Pancreas (tissue), 10 donors: ENCODE data around the gene CLPTM1L. TPM values are rescaled to one million over a fixed set of nuclear protein-coding genes. Genes with fewer than 3 reads are reported as not detected.

ENCODE experiments used
- ATAC-seq, 4 donors: fragments of 200-7000 bp; cut with Tn5 transposase; one replicate each; pipeline versions ENCODE4 v1.8.0 to v1.9.1; 2020; ENCODE audit warnings: mild to moderate bottlenecking in 4 of 4, moderate library complexity in 4 of 4
- DNase-seq, 6 donors: peaks; one replicate each; pipeline ENCODE4 v3.0.0-alpha.2; 2020
- FAIRE-seq: peaks from 2 replicates; lab custom pipeline; 2012; peaks lifted over from hg19 to GRCh38; lab: Jason Lieb, UNC
- H3K27ac ChIP-seq, 4 donors: fragments of 200-600 bp; sonication (generic); 1 replicate in 3 of 4; 2 replicates in 1 of 4; pipeline versions ENCODE4 v1.5.0 to v1.8.0; 2020
- H3K27me3 ChIP-seq, 4 donors: fragments of 200-600 bp; one replicate each; pipeline ENCODE4 v1.8.0; 2021
- H3K36me3 ChIP-seq, 3 donors: fragments of 200-600 bp; sonication (generic) in 1 of 3; one replicate each; pipeline versions ENCODE4 v1.5.0 to v1.8.0; 2020 to 2021
- H3K4me1 ChIP-seq, 3 donors: fragments of 200-600 bp; one replicate each; pipeline ENCODE4 v1.8.0; 2021
- H3K4me3 ChIP-seq, 4 donors: fragments of 200-600 bp; sonication (generic) in 2 of 4; one replicate each; pipeline versions ENCODE4 v1.5.0 to v1.8.0; 2020 to 2021
- H3K9me3 ChIP-seq, 4 donors: fragments of 200-600 bp; one replicate each; pipeline ENCODE4 v1.8.0; 2021
- WGBS, 2 donors: extraction: QIAGEN DNeasy Blood & Tissue Kit; methylation state at CpG; one replicate each; pipeline ENCODE4 v1.1.7; 2013; 5-methylcytosine and 5-hydroxymethylcytosine counted together
- intact Hi-C, 3 donors: fragments of 100-400 bp; cut with DNase I; formaldehyde crosslinking; loops; one replicate each; pipeline versions ENCODE4 v1.11.1 to v1.14.2; 2022
- polyA plus RNA-seq, 2 donors: library from polyadenylated mRNA; stranded (reverse); fragments of 200-250 nt; gene quantifications; one replicate each; pipeline ENCODE4 v1.2.3, GENCODE V29; 2013
- total RNA-seq, 6 donors: library from RNA; stranded (reverse); fragmentation: NEBNext Ultra II Directional in 4 of 6; extraction: Animal tissue kit (Norgen Biotek cat#: 25700) in 4 of 6; gene quantifications; one replicate each; pipeline versions ENCODE4 v1.2.1 to v1.2.4, GENCODE V29; 2021 to 2023
- TF ChIP-seq, protein P1 (sequence below), 4 donors: fragments of 200-600 bp; sonication (generic) in 3 of 4; IDR thresholded peaks; one replicate each; pipeline versions ENCODE4 v1.5.0 to v1.8.0; 2021; ENCODE audit warnings: antibody characterized with exemption in 4 of 4
- donor health status: healthy with polysubstance abuse.
- donor health status: DM: no; HTN: no; CAD: no; lungs with moderate emphysema.
- donor health status: DM: no; HTN: no; CAD: no.
- donor health status: control.
- donor health status: control.
- donor health status: Bipolar disorder and iron deficiency.
- donor health status: DM: yes; HTN: yes; CAD: no.
- donor health status: DM: no; HTN: no; CAD: no.
- donor health status: DM: no; HTN: no; CAD: no.
- donor health status: DM: yes; HTN: yes; CAD: no.

CLPTM1L gene
- total and polyA plus RNA-seq, 8 donors: 39.5 to 63.0 (median 53.2) TPM

GRCh38 chr5:1383886-1384401, 39.0 kb upstream of the CLPTM1L start:
- 66 to 76% methylated on average over 8 of the region's 8 CpGs for WGBS, 2 donors
- FAIRE-seq: no peak
- intact Hi-C loops: loop anchor here in 1 of 3 donors (10.0 kb wide), 1 partner anchor 261 kb away; no protein-coding TSS in a partner anchor
- H3K36me3 ChIP-seq: no peaks in the 10 kb centered on the region
- no peak for ATAC-seq
- no peak for DNase-seq
- H3K4me3 ChIP-seq: no peak overlapping the region
- TF ChIP-seq, protein P1, sequence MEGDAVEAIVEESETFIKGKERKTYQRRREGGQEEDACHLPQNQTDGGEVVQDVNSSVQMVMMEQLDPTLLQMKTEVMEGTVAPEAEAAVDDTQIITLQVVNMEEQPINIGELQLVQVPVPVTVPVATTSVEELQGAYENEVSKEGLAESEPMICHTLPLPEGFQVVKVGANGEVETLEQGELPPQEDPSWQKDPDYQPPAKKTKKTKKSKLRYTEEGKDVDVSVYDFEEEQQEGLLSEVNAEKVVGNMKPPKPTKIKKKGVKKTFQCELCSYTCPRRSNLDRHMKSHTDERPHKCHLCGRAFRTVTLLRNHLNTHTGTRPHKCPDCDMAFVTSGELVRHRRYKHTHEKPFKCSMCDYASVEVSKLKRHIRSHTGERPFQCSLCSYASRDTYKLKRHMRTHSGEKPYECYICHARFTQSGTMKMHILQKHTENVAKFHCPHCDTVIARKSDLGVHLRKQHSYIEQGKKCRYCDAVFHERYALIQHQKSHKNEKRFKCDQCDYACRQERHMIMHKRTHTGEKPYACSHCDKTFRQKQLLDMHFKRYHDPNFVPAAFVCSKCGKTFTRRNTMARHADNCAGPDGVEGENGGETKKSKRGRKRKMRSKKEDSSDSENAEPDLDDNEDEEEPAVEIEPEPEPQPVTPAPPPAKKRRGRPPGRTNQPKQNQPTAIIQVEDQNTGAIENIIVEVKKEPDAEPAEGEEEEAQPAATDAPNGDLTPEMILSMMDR (IDR thresholded peaks at IDR 0.05): no peak
- no peaks in the 10 kb centered on the region for H3K9me3 ChIP-seq
- no peaks in the 10 kb centered on the region for H3K27me3 ChIP-seq
- no peak overlapping the region for H3K27ac ChIP-seq
- no peaks in the 10 kb centered on the region for H3K4me1 ChIP-seq

DNA sequence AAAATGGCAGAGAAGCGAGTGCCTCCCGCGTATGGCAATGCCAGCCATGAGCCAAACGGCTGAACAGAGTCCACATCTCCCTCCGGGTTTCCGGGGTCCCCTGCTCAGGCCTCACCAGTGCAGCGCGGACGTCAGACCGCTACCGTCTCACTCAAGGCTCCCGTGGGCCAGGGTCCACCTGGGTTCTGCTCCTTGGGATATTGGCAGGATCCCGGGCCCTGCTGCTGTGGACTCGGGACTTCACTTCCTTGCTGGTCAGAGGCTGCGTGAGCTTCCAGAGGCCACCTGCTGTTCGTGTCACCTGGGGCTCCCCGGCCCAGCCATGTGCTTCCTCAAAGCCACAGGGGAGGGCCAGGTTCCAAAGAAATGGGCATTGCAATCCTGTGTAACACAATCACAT, 38.4 kb upstream of the CLPTM1L start:
- Histone ChIP-seq H3K27ac (no peak overlapping the region), H3K27me3 (no peaks in the 10 kb centered on the region), H3K9me3 (no peaks in the 10 kb centered on the region), H3K4me3 (no peak overlapping the region), H3K4me1 (no peaks in the 10 kb centered on the region), H3K36me3 (no peaks in the 10 kb centered on the region)
- 73 to 79% methylated on average over 17 of the region's 17 CpGs for whole genome bisulfite sequencing, 2 donors
- no peak for DNase-seq
- no peak for ATAC-seq
- intact Hi-C loops: loop anchor here in 1 of 3 donors (10.0 kb wide), 1 partner anchor 261 kb away; no protein-coding TSS in a partner anchor
- FAIRE-seq: no peak
- TF ChIP-seq, protein P1 (IDR thresholded peaks at IDR 0.05): no peak

DNA sequence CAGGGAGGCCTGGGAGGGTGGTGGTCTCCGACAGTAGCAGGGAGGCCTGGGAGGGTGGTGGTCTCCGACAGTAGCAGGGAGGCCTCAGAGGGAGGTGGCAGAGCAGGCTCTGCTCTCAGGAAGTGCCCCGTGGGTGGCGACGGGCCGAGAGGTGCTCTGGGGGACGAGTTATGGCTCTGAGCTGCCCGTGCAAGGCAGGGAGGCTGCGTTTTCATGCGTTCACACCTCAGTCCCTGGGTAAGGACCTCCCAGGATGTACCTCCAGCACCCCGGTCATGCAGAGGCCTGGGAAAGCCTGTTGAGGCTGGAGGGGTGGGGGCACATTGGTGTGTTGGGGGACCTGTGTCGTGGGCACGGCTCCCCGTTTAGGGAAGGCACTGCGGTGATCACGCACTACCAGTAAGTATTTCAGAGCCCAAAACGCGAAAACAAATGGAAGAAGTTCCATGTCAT, 37.4 kb upstream of the CLPTM1L start:
- FAIRE-seq: no peak
- WGBS, 2 donors: 80 to 88% methylated on average over 18 of the region's 18 CpGs
- no peaks in the 10 kb centered on the region for H3K4me1 ChIP-seq
- no peak for ATAC-seq
- H3K36me3 ChIP-seq: no peaks in the 10 kb centered on the region
- no peak overlapping the region for H3K27ac ChIP-seq
- no peak overlapping the region for H3K4me3 ChIP-seq
- TF ChIP-seq, protein P1 (IDR thresholded peaks at IDR 0.05): no peak
- no peaks in the 10 kb centered on the region for H3K9me3 ChIP-seq
- no peak for DNase-seq
- intact Hi-C loops: loop anchor here in 1 of 3 donors (10.0 kb wide), 1 partner anchor 263 kb away; no protein-coding TSS in a partner anchor
- no peaks in the 10 kb centered on the region for H3K27me3 ChIP-seq

DNA sequence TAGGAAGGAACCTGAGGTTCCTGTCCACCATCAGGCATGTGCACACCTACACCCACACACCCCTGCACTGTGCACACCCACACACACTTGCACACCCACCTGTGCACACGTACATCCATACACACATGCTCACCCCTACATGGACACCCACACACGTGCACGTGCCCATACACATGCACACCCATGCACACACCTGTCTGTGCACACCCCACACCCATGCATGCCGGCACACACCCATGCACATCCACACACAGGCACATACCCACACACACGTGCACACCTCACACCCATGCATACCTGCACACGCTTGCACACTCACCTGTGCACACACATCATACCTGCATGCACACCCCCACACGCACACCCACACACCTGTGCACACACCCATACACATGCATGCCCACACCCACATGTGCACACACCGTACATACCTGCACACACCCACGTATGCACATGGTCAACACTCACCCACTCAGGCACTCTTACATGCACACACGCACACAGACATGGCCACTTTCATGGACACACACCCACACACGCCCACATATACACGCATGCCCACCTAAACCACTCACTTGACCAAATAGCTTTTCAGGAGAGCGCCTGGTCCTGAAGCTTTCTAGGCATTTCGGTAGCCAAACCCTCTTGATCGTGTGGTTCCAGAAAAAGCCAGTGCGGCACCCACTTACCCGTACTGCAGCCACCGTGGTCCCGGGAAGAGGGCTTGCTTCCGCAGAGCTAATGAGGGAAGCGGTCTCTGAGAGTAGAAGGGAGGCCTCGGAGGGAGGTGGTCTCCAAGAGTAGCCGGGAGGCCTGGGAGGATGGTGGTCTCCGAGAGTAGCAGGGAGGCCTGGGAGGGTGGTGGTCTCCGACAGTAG, 36.7 kb upstream of the CLPTM1L start:
- ATAC-seq (no peak), DNase-seq (no peak), FAIRE-seq (no peak)
- no peak overlapping the region for H3K27ac ChIP-seq
- no peaks in the 10 kb centered on the region for H3K36me3 ChIP-seq
- TF ChIP-seq, protein P1 (IDR thresholded peaks at IDR 0.05): no peak
- 69 to 81% methylated on average over 25 of the region's 25 CpGs for WGBS, 2 donors
- intact Hi-C loops: loop anchor here in 1 of 3 donors (10.0 kb wide), 1 partner anchor 263 kb away; no protein-coding TSS in a partner anchor
- no peaks in the 10 kb centered on the region for H3K27me3 ChIP-seq
- H3K4me3 ChIP-seq: no peak overlapping the region
- no peaks in the 10 kb centered on the region for H3K9me3 ChIP-seq
- no peaks in the 10 kb centered on the region for H3K4me1 ChIP-seq
